ENCODE results near the gene INO80C.
"Not testable (repeated sequence)": the region's sequence is repeated elsewhere in the genome, so short reads cannot be mapped to it uniquely, and the experiment has no call there.

Gene INO80C

DNA sequence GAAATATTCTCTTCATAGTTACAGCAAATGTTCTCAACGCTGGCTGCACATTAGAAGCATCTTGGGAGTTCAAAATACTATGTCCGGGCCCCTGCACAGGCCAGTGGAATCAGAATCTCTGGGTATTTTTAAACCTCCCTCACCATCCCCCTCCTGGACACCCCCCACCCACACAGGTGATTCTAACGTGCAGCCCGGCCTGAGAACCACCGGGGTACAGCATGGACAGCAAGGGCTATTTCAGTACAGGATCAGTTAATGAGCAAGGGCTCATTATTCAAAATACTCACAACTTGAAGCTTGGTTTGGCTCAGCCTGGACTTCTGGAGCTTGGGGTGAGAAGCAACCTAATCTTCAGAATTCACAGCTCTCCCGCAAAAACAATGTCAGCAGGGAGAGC, 31.4 kb downstream of the INO80C start:
- DNase-seq (ENCODE audit: insufficient read length, low spot score) (no peak), FAIRE-seq (no peak)
- no peak for TF ChIP-seq POLR2A (IDR thresholded peaks at IDR 0.05; ENCODE audit: low read depth, low read length)

DNA sequence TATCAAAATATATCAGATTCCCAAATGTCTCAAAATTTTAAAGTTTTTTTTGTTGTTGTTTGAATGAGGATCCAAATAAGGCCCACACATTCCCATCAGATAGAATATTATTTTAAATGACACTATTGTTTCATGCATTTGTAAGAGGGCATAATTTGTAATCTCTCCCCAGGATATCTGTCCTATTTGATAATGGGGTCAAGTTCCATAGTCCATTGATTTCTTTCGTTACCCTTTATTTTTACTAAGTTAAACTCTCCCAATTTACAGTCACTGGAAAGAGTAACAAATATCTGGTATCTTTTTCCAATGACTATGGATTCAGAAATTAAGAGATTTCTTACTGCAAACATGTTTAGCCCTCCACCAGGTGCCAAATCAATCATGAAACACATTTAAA, 32.4 kb downstream of the INO80C start:
- DNase-seq (ENCODE audit: insufficient read length, low spot score), result no peak
- no peak for FAIRE-seq
- no peak for TF ChIP-seq POLR2A (IDR thresholded peaks at IDR 0.05; ENCODE audit: low read depth, low read length)

- TF ChIP-seq POLR2A (IDR thresholded peaks at IDR 0.05; ENCODE audit: low read depth, low read length), result no peak
- DNase-seq (ENCODE audit: insufficient read length, low spot score), result no peak
- no peak for FAIRE-seq
Measured at GRCh38 chr18:35464831-35465279, 32.9 kb downstream of the INO80C start.

GRCh38 chr18:35463827-35464226, 33.9 kb downstream of the INO80C start:
- TF ChIP-seq POLR2A (IDR thresholded peaks at IDR 0.05; ENCODE audit: low read depth, low read length), result no peak
- FAIRE-seq (no peak), DNase-seq (ENCODE audit: insufficient read length, low spot score) (no peak)

DNA sequence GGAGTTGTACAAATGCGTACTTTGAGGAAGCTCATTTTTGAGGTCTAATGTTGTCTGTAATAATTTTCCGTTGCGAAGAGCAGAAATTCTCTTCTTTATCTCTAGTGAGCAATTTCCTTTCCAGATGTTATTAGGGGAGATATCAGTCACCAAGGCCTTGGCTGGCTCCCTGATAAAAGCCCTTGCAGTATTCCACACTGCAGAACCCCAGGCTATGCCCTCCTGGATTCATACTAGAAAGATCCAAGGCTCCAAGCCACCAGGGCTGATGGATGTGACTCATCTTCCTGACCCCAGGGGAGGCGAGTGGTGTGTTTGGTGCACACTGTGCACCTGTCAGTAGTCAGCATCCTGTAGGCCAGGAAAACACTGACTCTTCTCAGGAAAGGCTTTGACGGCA, 34.7 kb downstream of the INO80C start:
- DNase-seq (ENCODE audit: insufficient read length, low spot score) (no peak), FAIRE-seq (peak; percentile 72)
- TF ChIP-seq POLR2A (IDR thresholded peaks at IDR 0.05; ENCODE audit: low read depth, low read length), result no peak

DNA sequence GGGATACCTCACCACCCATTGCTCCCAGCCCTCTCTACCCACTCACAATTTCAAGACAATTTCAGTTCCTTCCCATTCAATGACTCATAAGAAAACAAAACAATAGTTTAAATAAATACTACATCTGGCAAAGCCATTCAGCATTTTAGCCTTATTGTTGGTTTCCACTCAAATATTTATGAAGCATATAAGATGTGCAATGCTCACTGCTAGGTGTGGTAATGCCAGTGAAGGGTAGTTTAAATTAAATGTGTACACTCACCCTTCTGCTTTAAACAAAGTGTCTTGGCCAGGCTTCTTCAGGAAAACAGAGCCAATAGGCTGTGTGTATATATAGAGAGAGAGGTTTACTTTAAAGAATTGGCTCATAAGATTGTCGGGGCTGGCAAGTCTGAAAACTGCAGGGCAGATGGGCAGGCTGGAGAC, 37.0 kb downstream of the INO80C start:
- DNase-seq (ENCODE audit: insufficient read length, low spot score), result no peak
- no peak for TF ChIP-seq POLR2A (IDR thresholded peaks at IDR 0.05; ENCODE audit: low read depth, low read length)
- FAIRE-seq, result no peak

- no peak for TF ChIP-seq POLR2A (IDR thresholded peaks at IDR 0.05; ENCODE audit: low read depth, low read length)
- FAIRE-seq, result no peak
- no peak for DNase-seq (ENCODE audit: insufficient read length, low spot score)
Measured at GRCh38 chr18:35459997-35460396, 37.8 kb downstream of the INO80C start.

GRCh38 chr18:35458677-35459441, 38.9 kb downstream of the INO80C start:
- peak; percentile 87 for FAIRE-seq
- TF ChIP-seq POLR2A (IDR thresholded peaks at IDR 0.05; ENCODE audit: low read depth, low read length), result no peak
- peak; percentile 45 for DNase-seq (ENCODE audit: insufficient read length, low spot score)

- DNase-seq (ENCODE audit: insufficient read length, low spot score) (no peak), FAIRE-seq (no peak)
- no peak for TF ChIP-seq POLR2A (IDR thresholded peaks at IDR 0.05; ENCODE audit: low read depth, low read length)
Measured at GRCh38 chr18:35458271-35458670, 39.5 kb downstream of the INO80C start.

- FAIRE-seq (no peak), DNase-seq (ENCODE audit: insufficient read length, low spot score) (no peak)
- TF ChIP-seq POLR2A (IDR thresholded peaks at IDR 0.05; ENCODE audit: low read depth, low read length), result no peak
Measured at GRCh38 chr18:35457140-35457704, 40.5 kb downstream of the INO80C start.

DNA sequence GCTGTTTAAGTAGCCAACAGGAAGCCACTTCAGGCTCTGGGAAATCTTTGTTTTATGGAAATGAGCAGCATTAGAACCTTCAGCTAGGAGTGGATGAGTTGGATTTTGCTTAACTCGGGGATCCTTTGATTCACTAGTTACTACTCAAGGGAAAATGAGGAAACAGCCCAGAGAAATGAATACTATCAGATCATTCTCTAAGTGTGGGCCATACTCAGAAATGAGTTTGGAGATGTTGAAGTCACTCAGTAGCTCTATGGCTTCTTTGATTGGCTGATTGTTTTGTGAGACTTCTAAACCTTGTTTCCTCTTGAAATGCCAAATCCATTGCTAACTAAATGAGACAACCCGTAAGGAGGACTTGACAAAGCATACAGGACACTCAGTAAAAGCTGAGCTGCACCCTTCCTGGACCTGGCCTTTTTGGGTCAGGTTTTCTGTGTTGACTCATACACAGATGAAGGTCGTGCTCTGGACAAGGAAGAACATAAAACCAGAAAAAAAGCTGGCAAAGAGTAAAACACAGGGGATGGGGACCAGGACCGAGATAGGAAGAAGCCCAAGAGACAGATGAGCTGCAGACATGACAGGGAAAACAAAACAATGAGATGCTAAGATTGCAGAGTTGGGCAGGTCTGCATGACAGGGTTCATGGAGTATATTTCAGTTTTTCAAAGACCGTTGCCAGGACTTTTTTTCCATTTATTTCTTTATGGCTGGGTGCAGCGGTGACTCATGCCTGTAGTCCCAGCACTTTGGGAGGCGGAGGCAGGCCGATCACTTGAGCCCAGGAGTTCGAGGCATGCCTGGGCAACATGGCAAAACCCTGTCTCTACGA, 41.6 kb downstream of the INO80C start:
- FAIRE-seq (no peak), DNase-seq (ENCODE audit: insufficient read length, low spot score) (no peak)
- TF ChIP-seq POLR2A (IDR thresholded peaks at IDR 0.05; ENCODE audit: low read depth, low read length), result no peak

DNA sequence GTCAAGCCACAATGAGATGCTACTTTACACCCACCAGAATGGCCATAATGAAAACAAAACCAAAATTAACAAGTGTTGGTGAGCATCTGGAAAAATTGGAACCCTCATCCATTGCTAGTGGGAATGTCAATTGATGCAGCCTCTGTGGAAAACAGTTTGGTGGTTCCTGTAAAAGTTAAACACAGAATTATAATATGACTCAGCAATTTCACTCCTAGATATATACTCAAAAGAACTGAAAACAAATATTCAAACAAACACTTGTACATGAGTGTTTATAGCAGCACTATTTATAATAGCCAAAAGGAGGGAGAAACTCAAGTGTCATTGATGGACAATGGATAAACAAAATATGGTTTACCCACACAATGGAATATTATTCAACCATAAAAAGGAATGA, 43.0 kb downstream of the INO80C start:
- no peak for TF ChIP-seq POLR2A (IDR thresholded peaks at IDR 0.05; ENCODE audit: low read depth, low read length)
- no peak for FAIRE-seq
- no peak for DNase-seq (ENCODE audit: insufficient read length, low spot score)

DNA sequence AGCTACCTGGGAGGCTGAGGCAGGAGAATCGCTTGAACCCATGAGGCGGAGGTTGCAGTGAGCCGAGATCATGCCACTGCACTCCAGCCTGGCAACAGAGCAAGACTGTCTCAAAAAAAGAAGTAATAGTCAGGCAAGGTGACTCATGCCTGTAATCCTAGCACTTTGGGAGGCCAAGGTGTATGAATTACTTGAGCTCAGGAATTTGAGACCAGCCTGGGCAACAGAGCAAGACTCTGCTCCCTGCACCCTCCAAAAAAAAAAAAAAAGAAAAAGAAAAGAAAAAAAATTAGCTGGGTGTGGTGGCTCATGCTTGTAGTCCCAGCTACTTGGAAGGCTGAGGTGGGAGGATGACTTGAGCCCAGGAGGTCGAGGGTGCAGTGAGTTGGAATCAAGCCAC, 44.7 kb downstream of the INO80C start:
- FAIRE-seq; DNase-seq (ENCODE audit: insufficient read length, low spot score): not testable (repeated sequence)

DNA sequence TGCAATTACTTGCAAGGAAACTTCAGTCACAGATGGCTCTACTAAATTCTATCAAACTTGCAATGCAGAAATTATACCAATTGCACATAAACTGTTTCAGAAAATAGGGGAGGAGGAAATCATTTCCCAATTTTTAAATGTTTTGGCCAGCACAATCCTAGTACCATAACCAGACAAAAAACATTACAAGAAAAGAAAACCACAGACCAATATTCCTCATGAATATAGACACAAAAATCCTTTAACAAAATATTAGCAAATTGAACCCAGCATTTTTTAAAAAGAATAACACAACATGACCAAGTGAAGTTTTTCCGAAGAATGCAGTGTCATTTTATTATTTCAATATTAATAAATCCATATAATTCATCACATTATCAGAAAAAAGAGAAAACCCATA, 45.8 kb downstream of the INO80C start:
- no peak for DNase-seq (ENCODE audit: insufficient read length, low spot score)
- FAIRE-seq, result no peak
- no peak for TF ChIP-seq POLR2A (IDR thresholded peaks at IDR 0.05; ENCODE audit: low read depth, low read length)

All from H54 (cell line).